GM19043 (cell line): ENCODE results near the gene ABR.
"Not testable (repeated sequence)": the region's sequence is repeated elsewhere in the genome, so short reads cannot be mapped to it uniquely, and the experiment has no call there.

ENCODE experiments used
- ATAC-seq: cut with Tn5 transposase; IDR thresholded peaks from one replicate; pipeline ENCODE4 v1.9.1; 2021; ENCODE audit warnings: low read depth; ENCODE audit not compliant: unreplicated experiment

The ABR gene

GRCh38 chr17:973053-973452 lies 206.7 kb downstream of the ABR start:
- ATAC-seq = no peak

GRCh38 chr17:971861-972260 lies 207.9 kb downstream of the ABR start:
- not testable (repeated sequence) for ATAC-seq

- no peak for ATAC-seq
Observed at GRCh38 chr17:970364-970763, 209.4 kb downstream of the ABR start.

DNA sequence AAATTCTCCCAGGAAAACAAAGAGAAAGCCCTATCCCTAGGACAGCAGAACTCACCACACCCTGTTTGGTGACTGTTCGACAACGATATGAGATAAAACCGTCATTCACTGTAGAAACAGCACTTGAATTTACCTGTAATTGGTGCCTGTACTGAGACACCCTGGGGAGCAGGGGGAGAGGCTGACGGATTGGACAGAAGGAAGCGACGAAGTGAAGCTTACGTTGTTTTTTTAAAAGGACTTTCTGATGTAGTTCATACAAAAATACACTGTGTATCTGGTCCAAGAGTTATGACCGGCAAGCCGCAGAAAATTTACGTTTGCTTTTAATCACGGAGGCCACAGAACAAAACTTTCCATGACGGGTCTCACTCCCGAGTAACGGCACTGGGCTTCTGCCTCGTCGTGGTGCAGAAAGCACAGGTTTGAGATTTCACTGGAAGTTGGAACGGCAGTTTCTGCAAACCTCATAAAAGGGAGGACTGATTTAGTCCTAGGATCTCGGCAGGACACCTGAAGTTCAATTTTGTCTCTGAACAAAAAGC lies 209.9 kb downstream of the ABR start:
- ATAC-seq = no peak

- ATAC-seq = no peak
Observed at GRCh38 chr17:968812-969730, 210.7 kb downstream of the ABR start.

DNA sequence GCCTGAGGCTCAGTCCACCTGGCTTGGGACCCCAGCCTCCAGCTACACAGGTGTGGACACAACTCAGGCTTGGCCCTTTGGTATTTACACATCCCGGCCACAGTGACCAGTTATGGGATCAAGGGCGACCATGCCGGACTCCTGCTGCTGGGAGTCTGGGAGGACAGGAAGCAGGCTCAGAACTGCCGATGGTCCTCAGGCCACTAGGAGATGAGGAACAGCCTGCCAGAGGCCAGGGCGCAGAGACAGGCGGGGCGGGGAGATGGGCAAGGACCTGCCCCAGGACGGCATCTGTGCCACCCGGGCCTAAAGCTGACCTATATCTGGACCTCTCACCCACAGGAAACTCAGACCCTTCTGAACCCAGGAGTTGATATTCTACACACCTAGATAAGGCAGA lies 212.7 kb downstream of the ABR start:
- no peak for ATAC-seq

DNA sequence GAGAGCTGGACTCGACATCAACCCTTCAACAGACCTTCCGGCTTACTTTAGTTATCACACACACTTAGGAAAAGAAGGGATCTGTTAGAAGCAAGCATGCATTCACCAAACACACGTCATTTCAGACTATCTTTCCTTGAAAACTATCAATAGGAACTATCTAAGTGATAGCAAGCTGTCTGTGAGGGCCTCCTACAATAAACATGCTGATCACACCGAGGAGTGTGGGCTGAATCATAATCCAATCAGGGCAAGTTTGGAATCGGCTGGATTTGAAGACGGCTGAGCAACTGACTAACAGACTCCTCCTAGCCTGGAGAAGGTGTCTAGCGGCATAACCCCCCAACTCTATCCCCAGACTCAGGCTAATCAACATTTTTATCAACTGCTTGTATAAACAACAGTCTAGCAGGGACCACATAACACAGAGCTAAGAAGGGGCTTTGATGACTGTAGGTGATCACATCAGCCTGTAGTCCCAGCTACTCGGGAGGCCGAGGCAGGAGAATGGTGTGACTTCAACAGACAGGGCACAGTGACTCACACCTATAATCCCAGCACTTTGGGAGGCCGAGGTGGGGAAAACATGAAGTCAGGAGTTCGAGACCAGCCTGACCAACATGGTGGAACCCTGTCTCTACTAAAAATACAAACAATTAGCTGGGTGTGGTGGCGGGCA lies 214.3 kb downstream of the ABR start:
- no peak for ATAC-seq

- no peak for ATAC-seq
Observed at GRCh38 chr17:964876-965275, 214.9 kb downstream of the ABR start.

DNA sequence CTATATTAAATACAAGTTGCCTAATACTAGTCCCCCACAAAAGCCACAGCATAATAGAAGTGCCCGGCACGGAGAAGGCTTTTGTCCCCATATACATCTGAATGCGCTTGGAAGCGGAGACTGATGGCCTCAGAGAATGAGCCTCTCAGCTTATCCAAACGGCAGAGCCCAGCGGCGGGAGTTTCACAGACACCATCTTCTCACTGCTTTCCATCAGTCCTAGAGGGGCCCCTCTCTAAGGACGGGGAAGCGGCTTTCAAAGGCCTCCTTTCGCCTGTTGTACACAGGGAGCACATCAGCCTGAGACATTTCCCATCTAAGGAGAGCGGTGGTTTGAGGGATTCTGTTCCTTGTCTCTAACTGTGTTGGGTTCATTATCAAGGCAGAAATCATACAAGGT lies 217.1 kb downstream of the ABR start:
- ATAC-seq = no peak

DNA sequence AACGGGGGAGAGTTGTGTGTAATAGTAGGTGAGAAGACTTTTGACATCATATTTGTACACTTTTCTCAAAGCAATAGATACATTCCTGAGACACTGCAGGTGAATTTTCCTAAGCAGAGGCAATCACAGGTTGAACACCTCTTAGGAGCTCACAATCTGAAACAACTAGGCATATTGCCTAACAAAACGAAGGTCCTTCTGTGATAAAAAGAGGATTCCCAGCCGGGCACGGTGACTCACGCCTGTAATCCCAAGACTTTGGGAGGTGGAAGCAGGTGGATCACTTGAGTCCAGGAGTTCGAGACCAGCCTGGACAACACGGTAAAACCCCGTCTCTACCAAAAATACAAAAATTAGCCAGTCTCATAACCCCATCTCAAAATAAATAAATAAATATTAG lies 217.6 kb downstream of the ABR start:
- no peak for ATAC-seq

GRCh38 chr17:958712-959451 lies 220.9 kb downstream of the ABR start:
- no peak for ATAC-seq

- ATAC-seq = no peak
Observed at GRCh38 chr17:957856-958421, 221.8 kb downstream of the ABR start.

- no peak for ATAC-seq
Observed at GRCh38 chr17:956905-957304, 222.9 kb downstream of the ABR start.

DNA sequence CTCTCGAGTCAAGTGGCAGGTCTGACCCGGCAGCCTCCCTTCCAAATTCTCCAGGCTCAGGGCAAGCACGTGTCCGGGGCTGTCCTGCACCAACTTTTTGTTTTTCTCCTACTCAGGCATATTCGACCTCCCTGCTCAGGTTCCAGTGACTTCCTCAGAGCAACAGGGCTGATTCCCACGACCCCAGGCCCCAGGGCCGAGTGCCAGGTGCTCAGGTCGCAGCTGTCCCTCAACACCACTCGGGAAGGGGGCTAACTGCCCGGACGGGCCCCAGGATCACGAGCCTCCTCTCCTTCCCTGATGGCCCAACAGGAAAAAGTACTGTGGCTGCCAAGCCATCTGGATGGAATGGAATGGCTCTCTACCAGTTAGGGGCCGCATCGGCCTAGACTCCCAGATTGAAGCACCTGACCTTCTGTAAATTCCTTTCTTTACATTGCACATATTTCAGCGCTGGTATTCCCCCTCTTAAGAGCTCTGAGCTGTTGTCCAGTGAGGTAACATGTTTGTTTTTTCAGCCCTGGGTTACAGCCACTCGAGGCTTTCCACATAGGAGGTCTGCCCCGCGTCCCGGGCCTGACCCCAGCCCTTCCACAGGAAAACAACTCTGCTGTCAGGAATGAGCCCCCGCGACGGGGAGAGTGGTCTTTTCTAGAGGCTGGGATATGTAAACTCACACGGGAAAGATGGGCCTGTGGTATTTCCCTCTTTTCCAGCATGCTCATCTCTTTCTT lies 225.2 kb downstream of the ABR start:
- no peak for ATAC-seq

GRCh38 chr17:953767-954166 lies 226.0 kb downstream of the ABR start:
- ATAC-seq = no peak
